Right atrium auricular region (tissue), 2 donors: ENCODE results near the gene TEC. TPM values are rescaled to one million over a fixed set of nuclear protein-coding genes. Genes with fewer than 3 reads are reported as not detected.

Experiments used
- DNase-seq: peaks from one replicate; pipeline ENCODE4 v3.0.0-alpha.2; 2019; ENCODE audit warnings: low spot score
- H3K27ac ChIP-seq, 2 donors: fragments of 200-600 bp; sonication (generic); 1 replicate in 1 of 2; 2 replicates in 1 of 2; pipeline ENCODE4 v1.5.1; 2016 to 2019
- H3K27me3 ChIP-seq, 2 donors: fragments of 200-600 bp; sonication (generic); one replicate each; pipeline versions ENCODE4 v1.5.1 to v1.6.0; 2017 to 2019
- H3K36me3 ChIP-seq: fragments of 200-600 bp; sonication (generic); one replicate; pipeline ENCODE4 v1.5.1; 2016
- H3K4me1 ChIP-seq, 2 donors: fragments of 200-600 bp; sonication (generic); one replicate each; pipeline versions ENCODE4 v1.5.1 to v1.6.0; 2017 to 2019
- H3K4me3 ChIP-seq, 2 donors: fragments of 200-600 bp; sonication (generic); 1 replicate in 1 of 2; 2 replicates in 1 of 2; pipeline ENCODE4 v1.5.1; 2017 to 2019; ENCODE audit warnings: mild to moderate bottlenecking in 1 of 2, moderate library complexity in 1 of 2
- H3K9me3 ChIP-seq, 2 donors: fragments of 200-600 bp; sonication (generic); one replicate each; pipeline ENCODE4 v1.5.1; 2019
- CTCF ChIP-seq, 2 donors: fragments of 200-600 bp; sonication (generic); IDR thresholded peaks; one replicate each; pipeline ENCODE4 v1.5.1; 2019; ENCODE audit warnings: antibody characterized with exemption in 2 of 2
- total RNA-seq, 2 donors: library from RNA; depleted of rRNA; stranded (reverse); fragments of >200 nt; gene quantifications; one replicate each; pipeline ENCODE4 v1.1.0, GENCODE V29; 2016

Gene TEC
- total RNA-seq, 2 donors from 2014 or later = 1.1 to 1.3 TPM

GRCh38 chr4:48307528-48307927 lies 37.9 kb upstream of the TEC start:
- Histone ChIP-seq H3K4me1 (no peaks in the 10 kb centered on the region), H3K36me3 (no peaks in the 10 kb centered on the region), H3K4me3 (no peak overlapping the region), H3K9me3 (no peaks in the 10 kb centered on the region), H3K27me3 (no peaks in the 10 kb centered on the region), H3K27ac (no peak overlapping the region)
- no peak for DNase-seq
- TF ChIP-seq CTCF (IDR thresholded peaks at IDR 0.05) = no peak

- Histone ChIP-seq H3K36me3 (no peaks in the 10 kb centered on the region), H3K27me3 (no peaks in the 10 kb centered on the region), H3K27ac (no peak overlapping the region), H3K4me3 (no peak overlapping the region), H3K9me3 (no peaks in the 10 kb centered on the region), H3K4me1 (no peaks in the 10 kb centered on the region)
- TF ChIP-seq CTCF (IDR thresholded peaks at IDR 0.05) = no peak
- DNase-seq = no peak
Observed at GRCh38 chr4:48305508-48305907, 35.9 kb upstream of the TEC start.

GRCh38 chr4:48300004-48300403 lies 30.4 kb upstream of the TEC start:
- H3K9me3 ChIP-seq = no peaks in the 10 kb centered on the region
- no peaks in the 10 kb centered on the region for H3K4me1 ChIP-seq
- no peaks in the 10 kb centered on the region for H3K36me3 ChIP-seq
- no peak overlapping the region for H3K27ac ChIP-seq
- no peaks in the 10 kb centered on the region for H3K27me3 ChIP-seq
- TF ChIP-seq CTCF (IDR thresholded peaks at IDR 0.05) = no peak
- no peak for DNase-seq
- H3K4me3 ChIP-seq = no peak overlapping the region

GRCh38 chr4:48299560-48299959 lies 29.9 kb upstream of the TEC start:
- H3K27ac ChIP-seq = no peak overlapping the region
- no peak overlapping the region for H3K4me3 ChIP-seq
- H3K4me1 ChIP-seq = no peaks in the 10 kb centered on the region
- no peak for DNase-seq
- H3K36me3 ChIP-seq = no peaks in the 10 kb centered on the region
- no peaks in the 10 kb centered on the region for H3K27me3 ChIP-seq
- no peaks in the 10 kb centered on the region for H3K9me3 ChIP-seq
- no peak for TF ChIP-seq CTCF (IDR thresholded peaks at IDR 0.05)

GRCh38 chr4:48297256-48297846 lies 27.7 kb upstream of the TEC start:
- DNase-seq = no peak
- Histone ChIP-seq H3K4me3 (no peak overlapping the region), H3K27ac (no peak overlapping the region), H3K36me3 (no peaks in the 10 kb centered on the region), H3K4me1 (no peaks in the 10 kb centered on the region), H3K9me3 (no peaks in the 10 kb centered on the region), H3K27me3 (no peaks in the 10 kb centered on the region)
- TF ChIP-seq CTCF (IDR thresholded peaks at IDR 0.05) = no peak

- Histone ChIP-seq H3K9me3 (no peaks in the 10 kb centered on the region), H3K4me1 (no peaks in the 10 kb centered on the region), H3K27me3 (no peaks in the 10 kb centered on the region), H3K36me3 (no peaks in the 10 kb centered on the region), H3K27ac (no peak overlapping the region), H3K4me3 (no peak overlapping the region)
- TF ChIP-seq CTCF (IDR thresholded peaks at IDR 0.05) = no peak
- DNase-seq = no peak
Observed at GRCh38 chr4:48296365-48296764, 26.7 kb upstream of the TEC start.
